IMR-90 (cell line): ENCODE measurements around the gene MICOS13. TPM values are rescaled to one million over a fixed set of nuclear protein-coding genes. Genes with fewer than 3 reads are reported as not detected.

Source experiments
- ATAC-seq: fragments of 200-7000 bp; cut with Tn5 transposase; 2 replicates; pipeline ENCODE4 v1.9.1; 2020; ENCODE audit warnings: low read depth, mild to moderate bottlenecking, moderate library complexity
- BruUV-seq: library from RNA; stranded (reverse); fragments of 400-500 nt; replicated peaks from 2 replicates; lab custom pipeline; 2021; lab: Mats Ljungman, UMichigan
- CTCF ChIA-PET: fragments of 300-600 bp; formaldehyde crosslinking; extraction: SDS; loops from one replicate; lab custom pipeline; 2021; ENCODE audit warnings: antibody characterized with exemption; lab: Yijun Ruan, JAX
- POLR2A ChIA-PET: fragments of 300-600 bp; sonication (Branson Sonifier 250); formaldehyde crosslinking; loops from one replicate; lab custom pipeline; 2022; ENCODE audit warnings: antibody characterized with exemption; ENCODE audit not compliant: unreplicated experiment; lab: Charles Lee
- DNase-seq: peaks from one replicate; pipeline ENCODE4 v3.0.0; 2013
- H2AFZ ChIP-seq: replicated peaks from 2 replicates; pipeline ENCODE3; 2013; ENCODE audit warnings: low read length, mild to moderate bottlenecking; ENCODE audit not compliant: poor library complexity
- H2AK5ac ChIP-seq: 2 replicates; pipeline ENCODE4 v1.6.1; 2013; ENCODE audit warnings: low read depth, low read length, inconsistent platforms
- H2AK9ac ChIP-seq: replicated peaks from 2 replicates; pipeline ENCODE3; 2013; ENCODE audit warnings: mild to moderate bottlenecking, low read depth, low read length, moderate library complexity; ENCODE audit not compliant: poor library complexity
- H2BK120ac ChIP-seq: 2 replicates; pipeline ENCODE4 v1.6.1; 2013; ENCODE audit warnings: low read depth, low read length, inconsistent platforms
- H2BK15ac ChIP-seq: 3 replicates; pipeline ENCODE4 v1.6.1; 2013; ENCODE audit warnings: low read depth, low read length, inconsistent platforms
- H2BK20ac ChIP-seq: 2 replicates; pipeline ENCODE4 v1.6.1; 2013; ENCODE audit warnings: low read depth, mild to moderate bottlenecking, inconsistent platforms, low read length, moderate library complexity
- H2BK5ac ChIP-seq: 2 replicates; pipeline ENCODE4 v1.6.1; 2013; ENCODE audit warnings: mild to moderate bottlenecking, low read depth, low read length, inconsistent platforms; ENCODE audit not compliant: poor library complexity, severe bottlenecking
- H3K14ac ChIP-seq: replicated peaks from 2 replicates; pipeline ENCODE4 v1.6.1; 2013; ENCODE audit warnings: low read depth, low read length, inconsistent platforms
- H3K18ac ChIP-seq: 2 replicates; pipeline ENCODE4 v1.6.1; 2013; ENCODE audit warnings: low read depth, low read length, control low read depth
- H3K23ac ChIP-seq: 2 replicates; pipeline ENCODE4 v1.6.1; 2013; ENCODE audit warnings: low read depth, low read length, inconsistent platforms
- H3K27ac ChIP-seq: 2 replicates; pipeline ENCODE4 v1.5.1; 2013; ENCODE audit warnings: mild to moderate bottlenecking, control low read depth, low read length; ENCODE audit not compliant: insufficient read depth
- H3K27me3 ChIP-seq: 2 replicates; pipeline ENCODE4 v1.6.1; 2013; ENCODE audit warnings: low read length; ENCODE audit not compliant: control insufficient read depth, insufficient read depth
- H3K36me3 ChIP-seq: 2 replicates; pipeline ENCODE4 v1.6.1; 2013; ENCODE audit warnings: low read length, mixed read lengths; ENCODE audit not compliant: control insufficient read depth, insufficient read depth
- H3K4ac ChIP-seq: 2 replicates; pipeline ENCODE4 v1.6.1; 2013; ENCODE audit warnings: low read depth, low read length, inconsistent platforms
- H3K4me1 ChIP-seq: 2 replicates; pipeline ENCODE4 v1.6.1; 2013; ENCODE audit warnings: low read length, mixed read lengths; ENCODE audit not compliant: control insufficient read depth, insufficient read depth
- H3K4me2 ChIP-seq: 2 replicates; pipeline ENCODE4 v1.6.1; 2013; ENCODE audit warnings: low read depth, mild to moderate bottlenecking, control low read depth, low read length, moderate library complexity
- H3K4me3 ChIP-seq: 2 replicates; pipeline ENCODE4 v1.5.1; 2013; ENCODE audit warnings: low read depth, mild to moderate bottlenecking, control low read depth, low read length, moderate library complexity; ENCODE audit not compliant: insufficient read depth
- H3K56ac ChIP-seq: 2 replicates; pipeline ENCODE4 v1.6.1; 2013; ENCODE audit warnings: low read length, inconsistent platforms; ENCODE audit not compliant: insufficient read depth; ENCODE audit errors: extremely low read depth
- H3K79me1 ChIP-seq, 2 experiments: 2 replicates each; pipeline ENCODE4 v1.6.1; 2013; ENCODE audit warnings: low read length in 2 of 2, inconsistent platforms in 1 of 2, low read depth in 1 of 2
- H3K9ac ChIP-seq: 2 replicates; pipeline ENCODE4 v1.6.1; 2013; ENCODE audit warnings: low read depth, low read length, control low read depth
- H3K9me1 ChIP-seq: 2 replicates; pipeline ENCODE4 v1.6.1; 2013; ENCODE audit warnings: low read length, inconsistent platforms; ENCODE audit not compliant: insufficient read depth
- H3K9me3 ChIP-seq: 2 replicates; pipeline ENCODE4 v1.6.1; 2013; ENCODE audit warnings: low read length; ENCODE audit not compliant: control insufficient read depth, insufficient read depth
- H4K20me1 ChIP-seq: 2 replicates; pipeline ENCODE4 v1.6.1; 2013; ENCODE audit warnings: low read length, inconsistent platforms; ENCODE audit not compliant: insufficient read depth
- H4K5ac ChIP-seq: 2 replicates; pipeline ENCODE4 v1.6.1; 2013; ENCODE audit warnings: mild to moderate bottlenecking, low read depth, low read length, control low read depth
- H4K8ac ChIP-seq, 2 experiments: 2 replicates each; pipeline ENCODE4 v1.6.1; 2013; ENCODE audit warnings: low read depth in 2 of 2, low read length in 2 of 2, control low read depth in 1 of 2, inconsistent platforms in 1 of 2
- H4K91ac ChIP-seq: 2 replicates; pipeline ENCODE4 v1.6.1; 2013; ENCODE audit warnings: low read depth, low read length, inconsistent platforms; ENCODE audit not compliant: insufficient read depth
- BHLHE40 ChIP-seq: fragments of 150-350 bp; IDR thresholded peaks from 2 replicates; pipeline ENCODE4 v1.6.1; 2016; ENCODE audit warnings: mild to moderate bottlenecking, low read depth, low read length
- CHD1 ChIP-seq: IDR thresholded peaks from 2 replicates; pipeline ENCODE4 v1.6.1; 2012; ENCODE audit warnings: low read depth, low read length, improper control_type of control experiment
- MAZ ChIP-seq: IDR thresholded peaks from 2 replicates; pipeline ENCODE4 v1.6.1; 2012; ENCODE audit warnings: low read depth, mild to moderate bottlenecking, low read length, improper control_type of control experiment, moderate library complexity, borderline replicate concordance
- MXI1 ChIP-seq: IDR thresholded peaks from 2 replicates; pipeline ENCODE4 v1.6.1; 2012; ENCODE audit warnings: low read depth, mild to moderate bottlenecking, low read length, moderate library complexity, borderline replicate concordance
- POLR2A ChIP-seq: IDR thresholded peaks from 2 replicates; pipeline ENCODE4 v1.6.1; 2012; ENCODE audit warnings: mild to moderate bottlenecking, low read depth, low read length
- RAD21 ChIP-seq: IDR thresholded peaks from 2 replicates; pipeline ENCODE4 v1.6.1; 2012; ENCODE audit warnings: low read length, improper control_type of control experiment
- RFX5 ChIP-seq: IDR thresholded peaks from 2 replicates; pipeline ENCODE4 v1.8.0; 2012; ENCODE audit warnings: low read depth, mild to moderate bottlenecking, low read length, moderate library complexity
- SMC3 ChIP-seq: fragments of 150-350 bp; IDR thresholded peaks from 2 replicates; pipeline ENCODE4 v1.6.1; 2016; ENCODE audit warnings: low read depth, mild to moderate bottlenecking, antibody characterized with exemption, low read length, moderate library complexity
- WGBS, 2 experiments: methylation state at CpG; one replicate each; pipeline versions ENCODE4 v1.1.5 to v1.1.7; 2013; ENCODE audit warnings: missing lambda C conversion rate in 2 of 2; ENCODE audit not compliant: insufficient read length in 1 of 2; ENCODE audit errors: extremely low coverage in 2 of 2; 5-methylcytosine and 5-hydroxymethylcytosine counted together
- dilution Hi-C: fragments of 300-500 bp; cut with HindIII; formaldehyde crosslinking; loops from one replicate; pipeline ENCODE4 v1.14.3; 2018; ENCODE audit warnings: low sequenced_read_pairs; ENCODE audit not compliant: unreplicated experiment
- in situ Hi-C: fragments of 300-500 bp; cut with MboI; formaldehyde crosslinking; loops from 3 replicates; pipeline ENCODE4 v1.14.3; 2019; ENCODE audit warnings: low sequenced_read_pairs, inconsistent platforms, mixed read lengths
- intact Hi-C: fragments of 100-400 bp; cut with micrococcal nuclease; formaldehyde crosslinking; loops from 2 replicates; pipeline ENCODE4 v1.10.0; 2022
- polyA plus RNA-seq, 3 experiments: library from polyadenylated mRNA; depleted of rRNA; stranded (reverse); fragments of >200 nt; gene quantifications; 2 replicates each; pipeline ENCODE4 v1.2.3, GENCODE V29; 2012; ENCODE audit warnings: low replicate concordance in 1 of 3
- total RNA-seq: library from RNA; depleted of rRNA; stranded (reverse); fragments of >200 nt; gene quantifications from 2 replicates; pipeline ENCODE4 v1.2.3, GENCODE V29; 2012
- TF ChIP-seq, protein P1 (sequence below): conservative IDR thresholded peaks from 2 replicates; pipeline ENCODE4 v1.5.1; 2012; ENCODE audit warnings: mild to moderate bottlenecking, low read depth, low read length, improper control_type of control experiment
- TF ChIP-seq, protein P2 (sequence below): fragments of 150-350 bp; IDR thresholded peaks from 2 replicates; pipeline ENCODE4 v1.6.1; 2016; ENCODE audit warnings: low read depth, mild to moderate bottlenecking, low read length, moderate library complexity, borderline replicate concordance

Gene MICOS13
- total and polyA plus RNA-seq, 2 of the 4 experiments (the other 2 are of a cell fraction): 14.5 to 48.9 TPM

- no peak overlapping the region for H4K91ac ChIP-seq
- peak overlapping the region; percentile 99 for H2AFZ ChIP-seq
- ATAC-seq (peak; percentile 87), DNase-seq (peak; percentile 83)
- H3K4ac ChIP-seq: no peak overlapping the region
- 0 out of 2 replicates have a peak overlapping the region, but pooled peaks have one; percentile 13 for H2AK5ac ChIP-seq
- no peaks in the 10 kb centered on the region for H3K9me3 ChIP-seq
- no peak overlapping the region for H2BK15ac ChIP-seq
- peaks cover 6% of the 10 kb centered on the region; the same call in 1 of the 2 replicates for H3K36me3 ChIP-seq
- H3K9me1 ChIP-seq: peaks cover 3% of the 10 kb centered on the region; the same call in 1 of the 2 replicates
- H3K4me1 ChIP-seq: no peaks in the 10 kb centered on the region
- H2BK20ac ChIP-seq: no peak overlapping the region
- no peak overlapping the region for H2BK5ac ChIP-seq
- H3K4me3 ChIP-seq: peak overlapping the region; percentile 65
- peak overlapping the region; percentile 47 for H2AK9ac ChIP-seq
- intact Hi-C loops (no loop called here), dilution Hi-C loops (no loop called here), in situ Hi-C loops (no loop called here)
- POLR2A ChIA-PET: interaction anchor here (0.7 kb wide), 1 partner anchor 34 kb away, joined by 5 read pairs; the partner anchor contains the start of gene CATSPERD
- BruUV-seq: no TSS peak
- peak overlapping the region; percentile 60 for H3K4me2 ChIP-seq
- H4K8ac ChIP-seq: peak overlapping the region in 1 of 2 experiments; percentile 77; a peak in 1 of 4 replicates
- no peak overlapping the region for H3K18ac ChIP-seq
- H3K79me1 ChIP-seq: peaks cover 0 to 11% of the 10 kb centered on the region in 2 experiments; a peak in 1 of 4 replicates
- H3K23ac ChIP-seq: no peak overlapping the region
- H3K56ac ChIP-seq: no peak overlapping the region
- no peak overlapping the region for H3K14ac ChIP-seq
- H2BK120ac ChIP-seq: no peak overlapping the region
- H3K9ac ChIP-seq: peak overlapping the region; percentile 2; the same call in 1 of the 2 replicates
- CTCF ChIA-PET: interaction anchor here (0.5 to 1.5 kb wide), 3 partner anchors 32 to 104 kb away, joined by 3 to 4 read pairs (median 3); partner anchors contain the start of gene DUS3L
- H4K20me1 ChIP-seq: peaks cover 17% of the 10 kb centered on the region
- H4K5ac ChIP-seq: no peak overlapping the region
- H3K27me3 ChIP-seq: no peaks in the 10 kb centered on the region
- WGBS, 2 experiments: 0% methylated on average over 33 of the region's 59 CpGs; no CpG with 5 or more reads in 1 of the 2 experiments
- TF ChIP-seq MXI1: peak; percentile 61; the same call in 1 of the 2 replicates
- no peak for TF ChIP-seq CHD1
- peak; percentile 34 for TF ChIP-seq RAD21
- TF ChIP-seq BHLHE40: peak; percentile 88
- no peak for TF ChIP-seq RFX5
- TF ChIP-seq POLR2A: 0 out of 2 replicates have a peak, but pooled peaks have one; percentile 41
- TF ChIP-seq, protein P1, sequence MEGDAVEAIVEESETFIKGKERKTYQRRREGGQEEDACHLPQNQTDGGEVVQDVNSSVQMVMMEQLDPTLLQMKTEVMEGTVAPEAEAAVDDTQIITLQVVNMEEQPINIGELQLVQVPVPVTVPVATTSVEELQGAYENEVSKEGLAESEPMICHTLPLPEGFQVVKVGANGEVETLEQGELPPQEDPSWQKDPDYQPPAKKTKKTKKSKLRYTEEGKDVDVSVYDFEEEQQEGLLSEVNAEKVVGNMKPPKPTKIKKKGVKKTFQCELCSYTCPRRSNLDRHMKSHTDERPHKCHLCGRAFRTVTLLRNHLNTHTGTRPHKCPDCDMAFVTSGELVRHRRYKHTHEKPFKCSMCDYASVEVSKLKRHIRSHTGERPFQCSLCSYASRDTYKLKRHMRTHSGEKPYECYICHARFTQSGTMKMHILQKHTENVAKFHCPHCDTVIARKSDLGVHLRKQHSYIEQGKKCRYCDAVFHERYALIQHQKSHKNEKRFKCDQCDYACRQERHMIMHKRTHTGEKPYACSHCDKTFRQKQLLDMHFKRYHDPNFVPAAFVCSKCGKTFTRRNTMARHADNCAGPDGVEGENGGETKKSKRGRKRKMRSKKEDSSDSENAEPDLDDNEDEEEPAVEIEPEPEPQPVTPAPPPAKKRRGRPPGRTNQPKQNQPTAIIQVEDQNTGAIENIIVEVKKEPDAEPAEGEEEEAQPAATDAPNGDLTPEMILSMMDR: peak; percentile 86
- TF ChIP-seq, protein P2, sequence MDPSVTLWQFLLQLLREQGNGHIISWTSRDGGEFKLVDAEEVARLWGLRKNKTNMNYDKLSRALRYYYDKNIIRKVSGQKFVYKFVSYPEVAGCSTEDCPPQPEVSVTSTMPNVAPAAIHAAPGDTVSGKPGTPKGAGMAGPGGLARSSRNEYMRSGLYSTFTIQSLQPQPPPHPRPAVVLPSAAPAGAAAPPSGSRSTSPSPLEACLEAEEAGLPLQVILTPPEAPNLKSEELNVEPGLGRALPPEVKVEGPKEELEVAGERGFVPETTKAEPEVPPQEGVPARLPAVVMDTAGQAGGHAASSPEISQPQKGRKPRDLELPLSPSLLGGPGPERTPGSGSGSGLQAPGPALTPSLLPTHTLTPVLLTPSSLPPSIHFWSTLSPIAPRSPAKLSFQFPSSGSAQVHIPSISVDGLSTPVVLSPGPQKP: no peak
- TF ChIP-seq SMC3: peak; percentile 43
- peak; percentile 52; the same call in 1 of the 2 replicates for TF ChIP-seq MAZ
- H3K27ac ChIP-seq: peak overlapping the region; percentile 11; the same call in 1 of the 2 replicates
Measured at GRCh38 chr19:5686647-5687359, 6.5 kb upstream of the MICOS13 start.
